H1 (cell line): ENCODE measurements around the gene TYK2. TPM values are rescaled to one million over a fixed set of nuclear protein-coding genes. Genes with fewer than 3 reads are reported as not detected.

Experiments
- ATF3 ChIP-seq: IDR thresholded peaks from 2 replicates; pipeline ENCODE4 v1.6.1; 2011; ENCODE audit warnings: low read depth, mild to moderate bottlenecking, low read length; ENCODE audit not compliant: insufficient read depth
- JUN ChIP-seq: IDR thresholded peaks from 2 replicates; pipeline ENCODE4 v1.6.1; 2011; ENCODE audit warnings: low read depth, mild to moderate bottlenecking, improper control_type of control experiment, low read length
- KDM1A ChIP-seq: fragments of 200-600, 300-600 bp; sonication (generic); IDR thresholded peaks from 2 replicates; pipeline ENCODE4 v1.7.1; 2016; ENCODE audit warnings: mild to moderate bottlenecking, low read length, borderline replicate concordance
- POLR2A ChIP-seq, 2 experiments: IDR thresholded peaks; 1 replicate in 1 of 2; 2 replicates in 1 of 2; pipeline ENCODE4 v1.6.1; 2011; ENCODE audit warnings: low read depth in 2 of 2, low read length in 2 of 2, mild to moderate bottlenecking in 2 of 2; ENCODE audit errors: control extremely low read depth in 1 of 2
- TAF7 ChIP-seq: optimal IDR thresholded peaks from 2 replicates; pipeline ENCODE3; 2011; ENCODE audit warnings: low read depth, mild to moderate bottlenecking, inconsistent platforms, low read length, moderate library complexity, borderline replicate concordance
- polyA plus RNA-seq, 7 experiments: library from polyadenylated mRNA; depleted of rRNA in 3 of 7; stranded (reverse) in 5 of 7; unstranded in 2 of 7; fragments of >200 nt in 5 of 7; fragments of 200-250 nt in 2 of 7; gene quantifications; 1 replicate in 5 of 7; 2 replicates in 1 of 7; 4 replicates in 1 of 7; pipeline versions ENCODE4 v1.2.1 to v1.2.3, GENCODE V29; 2011 to 2013; ENCODE audit warnings: missing spikeins in 2 of 7, mixed read lengths in 2 of 7
- total RNA-seq: library from RNA; stranded (reverse); fragmentation: NEBNext Ultra II Directional; extraction: Animal tissue kit (Norgen Biotek cat#: 25700); gene quantifications from 2 replicates; pipeline ENCODE4 v1.2.1, GENCODE V29; 2021
- TF ChIP-seq, protein P1 (sequence below): fragments of 300-600 bp; sonication (generic); IDR thresholded peaks from 2 replicates; pipeline ENCODE4 v1.7.1; 2012; ENCODE audit warnings: low read length, moderate library complexity, mild to moderate bottlenecking, inconsistent platforms; ENCODE audit not compliant: insufficient replicate concordance
- TF ChIP-seq, protein P2 (sequence below), 3 experiments: IDR thresholded peaks; 1 replicate in 2 of 3; 2 replicates in 1 of 3; pipeline versions ENCODE4 v1.5.1 to v1.6.1; 2011; ENCODE audit warnings: low read length in 3 of 3, mild to moderate bottlenecking in 3 of 3, inconsistent platforms in 2 of 3, low read depth in 1 of 3, moderate library complexity in 1 of 3; ENCODE audit not compliant: insufficient read depth in 1 of 3; ENCODE audit errors: control extremely low read depth in 1 of 3

Gene TYK2
- total and polyA plus RNA-seq, 2 of the 8 experiments (the other 6 are each of a cell fraction or from before 2014, with no cell fraction given) = 32.1 to 40.8 TPM

DNA sequence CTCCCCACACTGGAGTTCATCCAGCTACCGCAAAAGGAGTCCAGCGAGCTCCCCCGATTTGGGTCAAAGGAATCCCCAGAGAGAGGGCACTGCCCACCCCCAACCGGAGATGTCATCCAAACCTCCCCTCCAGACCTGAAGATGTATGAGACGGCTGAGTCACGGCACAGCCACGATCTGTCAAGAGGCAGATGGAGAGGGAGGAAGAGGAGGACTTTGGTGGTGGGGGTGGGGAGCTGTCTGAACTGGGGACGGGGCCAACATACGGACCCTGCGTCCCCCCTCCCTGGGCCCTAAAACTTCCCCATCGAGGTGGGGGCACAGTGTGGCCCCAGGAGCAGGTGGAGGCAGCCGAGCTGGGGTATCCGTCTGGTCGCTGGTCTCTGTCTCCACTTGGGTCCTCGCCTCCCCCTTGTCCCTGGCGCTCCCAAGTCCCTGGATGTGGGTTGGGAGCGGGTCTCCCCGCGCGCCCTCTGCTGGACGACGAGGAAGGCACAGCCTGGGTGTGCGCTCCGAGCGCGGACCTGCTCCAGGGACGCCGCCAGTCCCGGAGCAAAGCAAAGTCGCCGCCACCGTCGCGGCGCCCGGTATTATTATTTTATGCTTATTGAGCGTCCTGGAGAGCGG, 43.8 kb upstream of the TYK2 start (continued):
- TF ChIP-seq, protein P1, sequence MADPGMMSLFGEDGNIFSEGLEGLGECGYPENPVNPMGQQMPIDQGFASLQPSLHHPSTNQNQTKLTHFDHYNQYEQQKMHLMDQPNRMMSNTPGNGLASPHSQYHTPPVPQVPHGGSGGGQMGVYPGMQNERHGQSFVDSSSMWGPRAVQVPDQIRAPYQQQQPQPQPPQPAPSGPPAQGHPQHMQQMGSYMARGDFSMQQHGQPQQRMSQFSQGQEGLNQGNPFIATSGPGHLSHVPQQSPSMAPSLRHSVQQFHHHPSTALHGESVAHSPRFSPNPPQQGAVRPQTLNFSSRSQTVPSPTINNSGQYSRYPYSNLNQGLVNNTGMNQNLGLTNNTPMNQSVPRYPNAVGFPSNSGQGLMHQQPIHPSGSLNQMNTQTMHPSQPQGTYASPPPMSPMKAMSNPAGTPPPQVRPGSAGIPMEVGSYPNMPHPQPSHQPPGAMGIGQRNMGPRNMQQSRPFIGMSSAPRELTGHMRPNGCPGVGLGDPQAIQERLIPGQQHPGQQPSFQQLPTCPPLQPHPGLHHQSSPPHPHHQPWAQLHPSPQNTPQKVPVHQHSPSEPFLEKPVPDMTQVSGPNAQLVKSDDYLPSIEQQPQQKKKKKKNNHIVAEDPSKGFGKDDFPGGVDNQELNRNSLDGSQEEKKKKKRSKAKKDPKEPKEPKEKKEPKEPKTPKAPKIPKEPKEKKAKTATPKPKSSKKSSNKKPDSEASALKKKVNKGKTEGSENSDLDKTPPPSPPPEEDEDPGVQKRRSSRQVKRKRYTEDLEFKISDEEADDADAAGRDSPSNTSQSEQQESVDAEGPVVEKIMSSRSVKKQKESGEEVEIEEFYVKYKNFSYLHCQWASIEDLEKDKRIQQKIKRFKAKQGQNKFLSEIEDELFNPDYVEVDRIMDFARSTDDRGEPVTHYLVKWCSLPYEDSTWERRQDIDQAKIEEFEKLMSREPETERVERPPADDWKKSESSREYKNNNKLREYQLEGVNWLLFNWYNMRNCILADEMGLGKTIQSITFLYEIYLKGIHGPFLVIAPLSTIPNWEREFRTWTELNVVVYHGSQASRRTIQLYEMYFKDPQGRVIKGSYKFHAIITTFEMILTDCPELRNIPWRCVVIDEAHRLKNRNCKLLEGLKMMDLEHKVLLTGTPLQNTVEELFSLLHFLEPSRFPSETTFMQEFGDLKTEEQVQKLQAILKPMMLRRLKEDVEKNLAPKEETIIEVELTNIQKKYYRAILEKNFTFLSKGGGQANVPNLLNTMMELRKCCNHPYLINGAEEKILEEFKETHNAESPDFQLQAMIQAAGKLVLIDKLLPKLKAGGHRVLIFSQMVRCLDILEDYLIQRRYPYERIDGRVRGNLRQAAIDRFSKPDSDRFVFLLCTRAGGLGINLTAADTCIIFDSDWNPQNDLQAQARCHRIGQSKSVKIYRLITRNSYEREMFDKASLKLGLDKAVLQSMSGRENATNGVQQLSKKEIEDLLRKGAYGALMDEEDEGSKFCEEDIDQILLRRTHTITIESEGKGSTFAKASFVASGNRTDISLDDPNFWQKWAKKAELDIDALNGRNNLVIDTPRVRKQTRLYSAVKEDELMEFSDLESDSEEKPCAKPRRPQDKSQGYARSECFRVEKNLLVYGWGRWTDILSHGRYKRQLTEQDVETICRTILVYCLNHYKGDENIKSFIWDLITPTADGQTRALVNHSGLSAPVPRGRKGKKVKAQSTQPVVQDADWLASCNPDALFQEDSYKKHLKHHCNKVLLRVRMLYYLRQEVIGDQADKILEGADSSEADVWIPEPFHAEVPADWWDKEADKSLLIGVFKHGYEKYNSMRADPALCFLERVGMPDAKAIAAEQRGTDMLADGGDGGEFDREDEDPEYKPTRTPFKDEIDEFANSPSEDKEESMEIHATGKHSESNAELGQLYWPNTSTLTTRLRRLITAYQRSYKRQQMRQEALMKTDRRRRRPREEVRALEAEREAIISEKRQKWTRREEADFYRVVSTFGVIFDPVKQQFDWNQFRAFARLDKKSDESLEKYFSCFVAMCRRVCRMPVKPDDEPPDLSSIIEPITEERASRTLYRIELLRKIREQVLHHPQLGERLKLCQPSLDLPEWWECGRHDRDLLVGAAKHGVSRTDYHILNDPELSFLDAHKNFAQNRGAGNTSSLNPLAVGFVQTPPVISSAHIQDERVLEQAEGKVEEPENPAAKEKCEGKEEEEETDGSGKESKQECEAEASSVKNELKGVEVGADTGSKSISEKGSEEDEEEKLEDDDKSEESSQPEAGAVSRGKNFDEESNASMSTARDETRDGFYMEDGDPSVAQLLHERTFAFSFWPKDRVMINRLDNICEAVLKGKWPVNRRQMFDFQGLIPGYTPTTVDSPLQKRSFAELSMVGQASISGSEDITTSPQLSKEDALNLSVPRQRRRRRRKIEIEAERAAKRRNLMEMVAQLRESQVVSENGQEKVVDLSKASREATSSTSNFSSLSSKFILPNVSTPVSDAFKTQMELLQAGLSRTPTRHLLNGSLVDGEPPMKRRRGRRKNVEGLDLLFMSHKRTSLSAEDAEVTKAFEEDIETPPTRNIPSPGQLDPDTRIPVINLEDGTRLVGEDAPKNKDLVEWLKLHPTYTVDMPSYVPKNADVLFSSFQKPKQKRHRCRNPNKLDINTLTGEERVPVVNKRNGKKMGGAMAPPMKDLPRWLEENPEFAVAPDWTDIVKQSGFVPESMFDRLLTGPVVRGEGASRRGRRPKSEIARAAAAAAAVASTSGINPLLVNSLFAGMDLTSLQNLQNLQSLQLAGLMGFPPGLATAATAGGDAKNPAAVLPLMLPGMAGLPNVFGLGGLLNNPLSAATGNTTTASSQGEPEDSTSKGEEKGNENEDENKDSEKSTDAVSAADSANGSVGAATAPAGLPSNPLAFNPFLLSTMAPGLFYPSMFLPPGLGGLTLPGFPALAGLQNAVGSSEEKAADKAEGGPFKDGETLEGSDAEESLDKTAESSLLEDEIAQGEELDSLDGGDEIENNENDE = no peak
- TF ChIP-seq, protein P2, sequence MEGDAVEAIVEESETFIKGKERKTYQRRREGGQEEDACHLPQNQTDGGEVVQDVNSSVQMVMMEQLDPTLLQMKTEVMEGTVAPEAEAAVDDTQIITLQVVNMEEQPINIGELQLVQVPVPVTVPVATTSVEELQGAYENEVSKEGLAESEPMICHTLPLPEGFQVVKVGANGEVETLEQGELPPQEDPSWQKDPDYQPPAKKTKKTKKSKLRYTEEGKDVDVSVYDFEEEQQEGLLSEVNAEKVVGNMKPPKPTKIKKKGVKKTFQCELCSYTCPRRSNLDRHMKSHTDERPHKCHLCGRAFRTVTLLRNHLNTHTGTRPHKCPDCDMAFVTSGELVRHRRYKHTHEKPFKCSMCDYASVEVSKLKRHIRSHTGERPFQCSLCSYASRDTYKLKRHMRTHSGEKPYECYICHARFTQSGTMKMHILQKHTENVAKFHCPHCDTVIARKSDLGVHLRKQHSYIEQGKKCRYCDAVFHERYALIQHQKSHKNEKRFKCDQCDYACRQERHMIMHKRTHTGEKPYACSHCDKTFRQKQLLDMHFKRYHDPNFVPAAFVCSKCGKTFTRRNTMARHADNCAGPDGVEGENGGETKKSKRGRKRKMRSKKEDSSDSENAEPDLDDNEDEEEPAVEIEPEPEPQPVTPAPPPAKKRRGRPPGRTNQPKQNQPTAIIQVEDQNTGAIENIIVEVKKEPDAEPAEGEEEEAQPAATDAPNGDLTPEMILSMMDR (IDR thresholded peaks at IDR 0.05; ENCODE audit: control extremely low read depth in 1 of 3, insufficient read depth in 1 of 3, low read depth in 1 of 3, low read length in 3 of 3) = peak; percentile 84 to 94 (median 84)
- peak; percentile 6; the same call in 1 of the 2 replicates for TF ChIP-seq KDM1A
- TF ChIP-seq TAF7 = peak; percentile 29
- no peak for TF ChIP-seq POLR2A (IDR thresholded peaks at IDR 0.05; ENCODE audit: control extremely low read depth in 1 of 2, low read depth in 2 of 2, low read length in 2 of 2)
- TF ChIP-seq ATF3 = 0 out of 2 replicates have a peak, but pooled peaks have one; percentile 6
- no peak for TF ChIP-seq JUN
